Hepatocyte (in vitro differentiated cells): Measurements from ENCODE around the gene C11orf54. TPM values are rescaled to one million over a fixed set of nuclear protein-coding genes. Genes with fewer than 3 reads are reported as not detected.

Experiments
- DNase-seq: peaks from one replicate; pipeline ENCODE4 v3.0.0-alpha.2; 2016; ENCODE audit warnings: low spot score
- H2AFZ ChIP-seq: fragments of 200-600 bp; sonication (generic); 2 replicates; pipeline ENCODE4 v1.6.0; 2016; ENCODE audit warnings: antibody characterized with exemption, mild to moderate bottlenecking
- H3K27ac ChIP-seq: fragments of 200-600 bp; sonication (generic); 2 replicates; pipeline ENCODE4 v1.5.1; 2016; ENCODE audit warnings: mild to moderate bottlenecking
- H3K27me3 ChIP-seq: fragments of 200-600 bp; sonication (generic); 2 replicates; pipeline ENCODE4 v1.6.1; 2016
- H3K36me3 ChIP-seq: fragments of 200-600 bp; sonication (generic); replicated peaks from 2 replicates; pipeline ENCODE4 v1.5.1; 2016; ENCODE audit warnings: low read depth; ENCODE audit not compliant: insufficient read depth
- H3K4me1 ChIP-seq: fragments of 200-600 bp; sonication (generic); 2 replicates; pipeline ENCODE4 v1.5.1; 2016; ENCODE audit warnings: mild to moderate bottlenecking, moderate library complexity; ENCODE audit not compliant: insufficient read depth
- H3K4me2 ChIP-seq: fragments of 200-600 bp; sonication (generic); 2 replicates; pipeline ENCODE4 v1.6.0; 2016
- H3K4me3 ChIP-seq: fragments of 200-600 bp; sonication (generic); 2 replicates; pipeline ENCODE4 v1.5.1; 2016; ENCODE audit warnings: mild to moderate bottlenecking
- H3K79me2 ChIP-seq: fragments of 200-600 bp; sonication (generic); 2 replicates; pipeline ENCODE4 v1.6.0; 2017; ENCODE audit warnings: mild to moderate bottlenecking
- H3K9me2 ChIP-seq: fragments of 200-600 bp; sonication (generic); replicated peaks from 2 replicates; pipeline ENCODE4 v1.6.0; 2017; ENCODE audit warnings: mild to moderate bottlenecking; ENCODE audit not compliant: insufficient read depth
- H3K9me3 ChIP-seq: fragments of 200-600 bp; sonication (generic); 2 replicates; pipeline ENCODE4 v1.5.1; 2016; ENCODE audit warnings: low read depth, mild to moderate bottlenecking
- H4K20me1 ChIP-seq: fragments of 200-600 bp; sonication (generic); 2 replicates; pipeline ENCODE4 v1.6.0; 2016; ENCODE audit warnings: mild to moderate bottlenecking; ENCODE audit not compliant: insufficient read depth, poor library complexity, severe bottlenecking
- EZH2 ChIP-seq: fragments of 200-600 bp; sonication (generic); IDR thresholded peaks from 2 replicates; pipeline ENCODE4 v1.6.1; 2016; ENCODE audit warnings: antibody characterized with exemption, mild to moderate bottlenecking, borderline replicate concordance
- EZH2phosphoT487 ChIP-seq: fragments of 200-600 bp; sonication (generic); IDR thresholded peaks from one replicate; pipeline ENCODE4 v1.6.1; 2018; ENCODE audit warnings: antibody characterized with exemption, mild to moderate bottlenecking, low read depth, moderate library complexity; ENCODE audit not compliant: unreplicated experiment, severe bottlenecking
- WGBS: methylation state at CpG from one replicate; pipeline ENCODE4 v1.1.6; 2016; ENCODE audit warnings: low lambda C conversion rate; ENCODE audit errors: missing lambda C conversion rate; 5-methylcytosine and 5-hydroxymethylcytosine counted together
- polyA plus RNA-seq: library from polyadenylated mRNA; unstranded; fragments of >200 nt; fragmentation: Nextera tagmentation; extraction: Ambion mirVana; gene quantifications from 2 replicates; pipeline ENCODE4 v1.2.1, GENCODE V29; 2016
- total RNA-seq: library from RNA; depleted of rRNA; stranded (reverse); fragments of >200 nt; gene quantifications from 2 replicates; pipeline ENCODE4 v1.2.3, GENCODE V29; 2014
- TF ChIP-seq, protein P1 (sequence below): fragments of 200-600 bp; sonication (generic); IDR thresholded peaks from 2 replicates; pipeline ENCODE4 v1.5.1; 2016; ENCODE audit warnings: antibody characterized with exemption, mild to moderate bottlenecking; ENCODE audit not compliant: poor library complexity

The C11orf54 gene
- total and polyA plus RNA-seq, 2 experiments from 2014 or later, result 31.1 to 75.6 TPM

- Histone ChIP-seq H2AFZ (no peak overlapping the region), H3K4me2 (no peak overlapping the region), H4K20me1 (peaks cover 56% of the 10 kb centered on the region), H3K4me1 (peaks cover 30% of the 10 kb centered on the region), H3K9me3 (no peaks in the 10 kb centered on the region), H3K36me3 (peaks cover 33% of the 10 kb centered on the region), H3K9me2 (no peaks in the 10 kb centered on the region), H3K79me2 (peaks cover 50% of the 10 kb centered on the region), H3K4me3 (no peak overlapping the region), H3K27ac (no peak overlapping the region), H3K27me3 (no peaks in the 10 kb centered on the region)
- 92% methylated on average over 1 of the region's 1 CpG for WGBS
- DNase-seq, result no peak
- TF ChIP-seq EZH2phosphoT487 (no peak), EZH2 (no peak)
- TF ChIP-seq, protein P1, sequence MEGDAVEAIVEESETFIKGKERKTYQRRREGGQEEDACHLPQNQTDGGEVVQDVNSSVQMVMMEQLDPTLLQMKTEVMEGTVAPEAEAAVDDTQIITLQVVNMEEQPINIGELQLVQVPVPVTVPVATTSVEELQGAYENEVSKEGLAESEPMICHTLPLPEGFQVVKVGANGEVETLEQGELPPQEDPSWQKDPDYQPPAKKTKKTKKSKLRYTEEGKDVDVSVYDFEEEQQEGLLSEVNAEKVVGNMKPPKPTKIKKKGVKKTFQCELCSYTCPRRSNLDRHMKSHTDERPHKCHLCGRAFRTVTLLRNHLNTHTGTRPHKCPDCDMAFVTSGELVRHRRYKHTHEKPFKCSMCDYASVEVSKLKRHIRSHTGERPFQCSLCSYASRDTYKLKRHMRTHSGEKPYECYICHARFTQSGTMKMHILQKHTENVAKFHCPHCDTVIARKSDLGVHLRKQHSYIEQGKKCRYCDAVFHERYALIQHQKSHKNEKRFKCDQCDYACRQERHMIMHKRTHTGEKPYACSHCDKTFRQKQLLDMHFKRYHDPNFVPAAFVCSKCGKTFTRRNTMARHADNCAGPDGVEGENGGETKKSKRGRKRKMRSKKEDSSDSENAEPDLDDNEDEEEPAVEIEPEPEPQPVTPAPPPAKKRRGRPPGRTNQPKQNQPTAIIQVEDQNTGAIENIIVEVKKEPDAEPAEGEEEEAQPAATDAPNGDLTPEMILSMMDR, result no peak
Measured at GRCh38 chr11:93734427-93735222, 6.8 kb upstream of the C11orf54 start.

GRCh38 chr11:93735627-93736026 lies 5.8 kb upstream of the C11orf54 start:
- H3K4me1 ChIP-seq, result peaks cover 31% of the 10 kb centered on the region
- no peak overlapping the region for H2AFZ ChIP-seq
- H3K36me3 ChIP-seq, result peaks cover 33% of the 10 kb centered on the region
- 94% methylated on average over 1 of the region's 1 CpG for WGBS
- peak overlapping the region; percentile 9 for H3K27ac ChIP-seq
- peaks cover 66% of the 10 kb centered on the region for H4K20me1 ChIP-seq
- H3K4me2 ChIP-seq, result no peak overlapping the region
- H3K9me2 ChIP-seq, result no peaks in the 10 kb centered on the region
- TF ChIP-seq EZH2phosphoT487, result no peak
- TF ChIP-seq, protein P1, result no peak
- TF ChIP-seq EZH2, result no peak
- H3K27me3 ChIP-seq, result no peaks in the 10 kb centered on the region
- no peaks in the 10 kb centered on the region for H3K9me3 ChIP-seq
- H3K4me3 ChIP-seq, result no peak overlapping the region
- no peak for DNase-seq
- H3K79me2 ChIP-seq, result peaks cover 60% of the 10 kb centered on the region

- Histone ChIP-seq H3K9me3 (no peaks in the 10 kb centered on the region), H3K27ac (peak overlapping the region; percentile 9), H3K4me1 (peaks cover 31% of the 10 kb centered on the region), H3K9me2 (no peaks in the 10 kb centered on the region), H4K20me1 (peaks cover 67% of the 10 kb centered on the region), H2AFZ (no peak overlapping the region), H3K4me3 (no peak overlapping the region), H3K27me3 (no peaks in the 10 kb centered on the region), H3K79me2 (peaks cover 65% of the 10 kb centered on the region), H3K36me3 (peaks cover 29% of the 10 kb centered on the region), H3K4me2 (peak overlapping the region; percentile 14)
- DNase-seq, result no peak
- TF ChIP-seq EZH2phosphoT487, result no peak
- TF ChIP-seq EZH2, result no peak
- TF ChIP-seq, protein P1, result no peak
Measured at GRCh38 chr11:93736129-93736528, 5.3 kb upstream of the C11orf54 start.
